Astrocyte (in vitro differentiated cells and primary cell): ENCODE data around the gene LAIR2. TPM values are rescaled to one million over a fixed set of nuclear protein-coding genes. Genes with fewer than 3 reads are reported as not detected.

Experiments
- DNase-seq: peaks from one replicate; pipeline ENCODE4 v3.0.0-alpha.2; 2010; ENCODE audit warnings: low read depth
- FAIRE-seq: peaks from 2 replicates; lab custom pipeline; 2011; peaks lifted over from hg19 to GRCh38; lab: Jason Lieb, UNC
- H2AFZ ChIP-seq: 2 replicates; pipeline ENCODE4 v1.6.0; 2012; ENCODE audit warnings: low read depth, low read length, inconsistent platforms
- H3K27ac ChIP-seq: 2 replicates; pipeline ENCODE4 v1.5.1; 2011; ENCODE audit warnings: low read depth, low read length, inconsistent platforms
- H3K27me3 ChIP-seq: 2 replicates; pipeline ENCODE4 v1.6.0; 2011; ENCODE audit warnings: low read length, inconsistent platforms; ENCODE audit not compliant: insufficient read depth
- H3K36me3 ChIP-seq: 2 replicates; pipeline ENCODE4 v1.5.1; 2011; ENCODE audit warnings: low read length, inconsistent platforms; ENCODE audit not compliant: insufficient read depth
- H3K4me1 ChIP-seq: 2 replicates; pipeline ENCODE4 v1.5.1; 2011; ENCODE audit warnings: low read length, inconsistent platforms; ENCODE audit not compliant: insufficient read depth
- H3K4me2 ChIP-seq: 2 replicates; pipeline ENCODE4 v1.6.0; 2012; ENCODE audit warnings: low read length, inconsistent platforms
- H3K4me3 ChIP-seq: 2 replicates; pipeline ENCODE4 v1.5.1; 2011; ENCODE audit warnings: low read depth, mild to moderate bottlenecking, low read length, inconsistent platforms; ENCODE audit not compliant: insufficient read depth
- H3K79me2 ChIP-seq: 2 replicates; pipeline ENCODE4 v1.6.0; 2012; ENCODE audit warnings: mild to moderate bottlenecking, low read length, inconsistent platforms; ENCODE audit not compliant: insufficient read depth
- H3K9ac ChIP-seq: 2 replicates; pipeline ENCODE4 v1.6.0; 2012; ENCODE audit warnings: mild to moderate bottlenecking, low read length, inconsistent platforms
- H3K9me3 ChIP-seq: 2 replicates; pipeline ENCODE4 v1.5.1; 2012; ENCODE audit warnings: low read depth, mild to moderate bottlenecking, low read length, inconsistent platforms; ENCODE audit not compliant: insufficient read depth
- H4K20me1 ChIP-seq: 2 replicates; pipeline ENCODE4 v1.6.0; 2012; ENCODE audit warnings: low read length, inconsistent platforms; ENCODE audit not compliant: insufficient read depth
- H3K27ac Mint-ChIP-seq: one replicate; pipeline ENCODE4 v1.8.0; 2021; ENCODE audit warnings: mild to moderate bottlenecking, mixed read lengths; ENCODE audit not compliant: unreplicated experiment
- H3K27me3 Mint-ChIP-seq: one replicate; pipeline ENCODE4 v1.8.0; 2021; ENCODE audit warnings: low read depth, mixed read lengths; ENCODE audit not compliant: unreplicated experiment
- H3K36me3 Mint-ChIP-seq: one replicate; pipeline ENCODE4 v1.8.0; 2021; ENCODE audit warnings: low read depth, mixed read lengths; ENCODE audit not compliant: unreplicated experiment
- H3K4me1 Mint-ChIP-seq: one replicate; pipeline ENCODE4 v1.8.0; 2021; ENCODE audit warnings: low read depth, mixed read lengths; ENCODE audit not compliant: unreplicated experiment
- H3K4me3 Mint-ChIP-seq: one replicate; pipeline ENCODE4 v1.8.0; 2021; ENCODE audit warnings: mild to moderate bottlenecking, moderate library complexity, mixed read lengths; ENCODE audit not compliant: unreplicated experiment
- H3K9me3 Mint-ChIP-seq: one replicate; pipeline ENCODE4 v1.8.0; 2021; ENCODE audit warnings: mild to moderate bottlenecking, mixed read lengths; ENCODE audit not compliant: unreplicated experiment
- EZH2 ChIP-seq: IDR thresholded peaks from 2 replicates; pipeline ENCODE4 v1.6.1; 2012; ENCODE audit warnings: mild to moderate bottlenecking, low read length, inconsistent platforms; ENCODE audit not compliant: insufficient read depth
- total RNA-seq: library from RNA; stranded (reverse); gene quantifications from 2 replicates; pipeline ENCODE4 v1.2.1, GENCODE V29; 2021
- TF ChIP-seq, protein P1 (sequence below): IDR thresholded peaks from 2 replicates; pipeline ENCODE4 v1.5.1; 2011; ENCODE audit warnings: low read depth, mild to moderate bottlenecking, inconsistent platforms, low read length, moderate library complexity; ENCODE audit not compliant: insufficient read depth

The LAIR2 gene
- total RNA-seq, 1 donor from 2014 or later, result not detected

DNA sequence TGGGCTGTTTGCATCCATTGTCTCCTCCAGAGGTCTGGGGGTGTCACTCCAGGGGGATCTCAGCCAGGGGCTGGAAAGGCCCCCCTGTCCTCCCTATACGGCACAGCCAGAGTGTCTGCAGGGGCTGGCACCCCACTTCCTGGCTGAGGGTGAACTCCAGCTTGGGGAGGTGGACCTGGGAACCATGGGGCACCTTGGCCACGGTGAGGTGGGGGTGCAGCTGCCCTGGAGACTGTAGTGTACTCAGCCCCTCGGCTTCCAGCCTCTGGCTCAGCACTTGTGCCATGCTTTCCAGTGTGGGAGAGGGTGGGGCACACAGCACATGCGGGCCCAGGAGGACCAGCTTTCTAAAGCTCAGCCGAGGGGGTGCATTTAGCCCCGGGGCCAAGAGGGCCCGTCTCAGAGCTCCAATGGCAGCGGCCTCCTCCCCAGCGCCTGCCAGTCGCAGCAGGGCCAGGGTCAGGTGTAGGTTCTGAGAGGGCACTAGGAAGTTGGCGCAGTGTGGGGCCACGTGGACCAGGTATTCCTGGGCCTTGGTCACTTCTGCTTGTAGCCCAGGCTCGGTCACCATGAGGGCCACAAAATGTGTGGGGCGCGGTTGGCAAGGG, 40.5 kb upstream of the LAIR2 start:
- H3K36me3 ChIP-seq, result peaks cover 13% of the 10 kb centered on the region
- H3K27me3 ChIP-seq, result no peaks in the 10 kb centered on the region
- peaks cover 24% of the 10 kb centered on the region for H3K4me1 ChIP-seq
- DNase-seq (no peak), FAIRE-seq (no peak)
- H3K36me3 Mint-ChIP-seq, result peaks cover 25% of the 10 kb centered on the region
- TF ChIP-seq, protein P1, sequence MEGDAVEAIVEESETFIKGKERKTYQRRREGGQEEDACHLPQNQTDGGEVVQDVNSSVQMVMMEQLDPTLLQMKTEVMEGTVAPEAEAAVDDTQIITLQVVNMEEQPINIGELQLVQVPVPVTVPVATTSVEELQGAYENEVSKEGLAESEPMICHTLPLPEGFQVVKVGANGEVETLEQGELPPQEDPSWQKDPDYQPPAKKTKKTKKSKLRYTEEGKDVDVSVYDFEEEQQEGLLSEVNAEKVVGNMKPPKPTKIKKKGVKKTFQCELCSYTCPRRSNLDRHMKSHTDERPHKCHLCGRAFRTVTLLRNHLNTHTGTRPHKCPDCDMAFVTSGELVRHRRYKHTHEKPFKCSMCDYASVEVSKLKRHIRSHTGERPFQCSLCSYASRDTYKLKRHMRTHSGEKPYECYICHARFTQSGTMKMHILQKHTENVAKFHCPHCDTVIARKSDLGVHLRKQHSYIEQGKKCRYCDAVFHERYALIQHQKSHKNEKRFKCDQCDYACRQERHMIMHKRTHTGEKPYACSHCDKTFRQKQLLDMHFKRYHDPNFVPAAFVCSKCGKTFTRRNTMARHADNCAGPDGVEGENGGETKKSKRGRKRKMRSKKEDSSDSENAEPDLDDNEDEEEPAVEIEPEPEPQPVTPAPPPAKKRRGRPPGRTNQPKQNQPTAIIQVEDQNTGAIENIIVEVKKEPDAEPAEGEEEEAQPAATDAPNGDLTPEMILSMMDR, result no peak
- no peak for TF ChIP-seq EZH2
- H2AFZ ChIP-seq, result no peak overlapping the region
- peaks cover 43% of the 10 kb centered on the region for H3K79me2 ChIP-seq
- H3K27ac Mint-ChIP-seq, result peak overlapping the region; percentile 90
- peak overlapping the region; percentile 54 for H3K4me3 ChIP-seq
- peak overlapping the region; percentile 93 for H3K4me2 ChIP-seq
- peaks cover 49% of the 10 kb centered on the region for H4K20me1 ChIP-seq
- no peaks in the 10 kb centered on the region for H3K9me3 ChIP-seq
- peak overlapping the region; percentile 84 for H3K9ac ChIP-seq
- H3K9me3 Mint-ChIP-seq, result no peaks in the 10 kb centered on the region
- H3K4me1 Mint-ChIP-seq, result peaks cover 8% of the 10 kb centered on the region
- H3K27me3 Mint-ChIP-seq, result no peaks in the 10 kb centered on the region
- no peak overlapping the region for H3K27ac ChIP-seq
- peak overlapping the region; percentile 66 for H3K4me3 Mint-ChIP-seq

DNA sequence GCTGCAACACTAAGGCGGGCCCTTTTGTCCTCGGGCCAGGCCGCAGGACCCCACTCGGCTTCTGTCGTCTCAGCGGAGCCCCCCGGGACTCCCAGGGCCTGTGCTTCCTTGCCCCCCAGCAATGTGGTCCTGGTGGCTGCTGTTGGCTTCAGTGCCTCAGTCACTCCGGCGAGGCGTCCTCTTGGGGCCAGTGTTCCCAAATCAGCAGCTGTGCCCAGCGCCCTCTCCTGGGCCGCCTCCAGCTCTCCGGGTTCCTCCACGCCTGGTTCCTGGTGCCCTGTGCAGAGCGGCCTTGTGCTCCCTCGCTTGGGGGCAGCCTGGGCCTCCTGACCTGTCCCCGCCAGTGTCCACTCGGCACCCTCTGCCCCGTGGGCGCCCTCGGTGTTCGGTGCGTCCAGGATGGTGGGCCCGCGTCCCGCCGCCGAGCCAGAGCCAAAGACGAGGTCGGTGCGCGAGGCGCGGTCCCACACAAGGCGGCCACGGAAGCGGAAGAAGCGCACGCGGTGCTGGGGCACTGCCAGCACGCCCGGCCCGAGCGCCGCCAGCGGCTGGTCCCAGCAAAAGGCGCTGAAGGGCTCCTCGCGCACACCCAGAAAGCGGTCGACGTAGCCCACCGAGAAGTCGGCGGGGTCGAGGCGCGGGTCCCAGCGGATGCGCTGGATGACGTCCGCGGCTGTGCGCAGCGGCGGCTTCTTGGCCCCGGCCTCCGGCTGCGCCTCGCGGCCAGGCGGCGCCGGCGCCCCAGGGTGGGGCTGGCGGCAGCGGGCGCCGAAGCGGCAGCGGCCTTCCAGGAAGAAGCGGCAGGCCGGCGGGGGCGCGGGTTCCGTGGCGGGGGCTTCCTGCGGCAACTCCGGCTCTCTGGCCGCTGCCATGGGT, 39.7 kb upstream of the LAIR2 start:
- Histone ChIP-seq H4K20me1 (peaks cover 41% of the 10 kb centered on the region), H3K4me1 (peaks cover 24% of the 10 kb centered on the region), H3K4me3 (peak overlapping the region; percentile 54), H3K27me3 (no peaks in the 10 kb centered on the region), H3K4me2 (peak overlapping the region; percentile 93), H3K9ac (peak overlapping the region; percentile 84), H2AFZ (peak overlapping the region; percentile 56), H3K9me3 (no peaks in the 10 kb centered on the region), H3K36me3 (peaks cover 10% of the 10 kb centered on the region), H3K79me2 (peaks cover 38% of the 10 kb centered on the region), H3K27ac (peak overlapping the region; percentile 83)
- H3K36me3 Mint-ChIP-seq, result peaks cover 23% of the 10 kb centered on the region
- H3K27ac Mint-ChIP-seq, result peak overlapping the region; percentile 53
- H3K27me3 Mint-ChIP-seq, result no peaks in the 10 kb centered on the region
- no peak for DNase-seq
- peaks cover 8% of the 10 kb centered on the region for H3K4me1 Mint-ChIP-seq
- peak overlapping the region; percentile 66 for H3K4me3 Mint-ChIP-seq
- no peaks in the 10 kb centered on the region for H3K9me3 Mint-ChIP-seq
- no peak for TF ChIP-seq EZH2
- TF ChIP-seq, protein P1, result no peak
- FAIRE-seq, result no peak
